ENCODE measurements around the gene RBMS2.
A peak's percentile ranks its signal among the peaks of the same experiment; 100 is the strongest.

The RBMS2 gene

GRCh38 chr12:56626701-56627100, 105.1 kb downstream of the RBMS2 start:
- Histone ChIP-seq H3K9me3 (ENCODE audit: control insufficient read depth, low read length) (no peaks in the 10 kb centered on the region), H3K4me1 (ENCODE audit: control insufficient read depth, insufficient read depth, low read length) (peaks cover 15% of the 10 kb centered on the region), H3K27ac (ENCODE audit: insufficient read depth, low read depth, low read length, poor library complexity, severe bottlenecking) (no peak overlapping the region), H3K27me3 (ENCODE audit: control insufficient read depth, insufficient read depth, low read length, poor library complexity, severe bottlenecking) (no peaks in the 10 kb centered on the region), H3K36me3 (ENCODE audit: control insufficient read depth, insufficient read depth, low read length) (no peaks in the 10 kb centered on the region), H3K4me3 (ENCODE audit: insufficient read depth, low read depth, low read length) (no peak overlapping the region)

GRCh38 chr12:56628671-56629458, 107.2 kb downstream of the RBMS2 start:
- Histone ChIP-seq H3K36me3 (ENCODE audit: control insufficient read depth, insufficient read depth, low read length) (no peaks in the 10 kb centered on the region), H3K4me1 (ENCODE audit: control insufficient read depth, insufficient read depth, low read length) (peaks cover 36% of the 10 kb centered on the region)
- WGBS, 2 experiments = 2 to 3% methylated on average over 14 to 18 of the region's 18 CpGs

GRCh38 chr12:56629459-56630179, 108.0 kb downstream of the RBMS2 start:
- 0% methylated on average over 45 to 46 of the region's 46 CpGs for WGBS, 2 experiments
- Histone ChIP-seq H3K27ac (ENCODE audit: insufficient read depth, low read depth, low read length, poor library complexity, severe bottlenecking) (no peak overlapping the region), H3K9me3 (ENCODE audit: control insufficient read depth, low read length) (no peaks in the 10 kb centered on the region), H3K36me3 (ENCODE audit: control insufficient read depth, insufficient read depth, low read length) (no peaks in the 10 kb centered on the region), H3K4me3 (ENCODE audit: insufficient read depth, low read depth, low read length) (peak overlapping the region; percentile 87), H3K4me1 (ENCODE audit: control insufficient read depth, insufficient read depth, low read length) (peaks cover 38% of the 10 kb centered on the region), H3K27me3 (ENCODE audit: control insufficient read depth, insufficient read depth, low read length, poor library complexity, severe bottlenecking) (no peaks in the 10 kb centered on the region)

More at GRCh38 chr12:56628671-56629458, 107.2 kb downstream of the RBMS2 start:
- no peaks in the 10 kb centered on the region for H3K9me3 ChIP-seq (ENCODE audit: control insufficient read depth, low read length)
- H3K27me3 ChIP-seq (ENCODE audit: control insufficient read depth, insufficient read depth, low read length, poor library complexity, severe bottlenecking) = no peaks in the 10 kb centered on the region
- H3K4me3 ChIP-seq (ENCODE audit: insufficient read depth, low read depth, low read length) = peak overlapping the region; percentile 87
- no peak overlapping the region for H3K27ac ChIP-seq (ENCODE audit: insufficient read depth, low read depth, low read length, poor library complexity, severe bottlenecking)

- Histone ChIP-seq H3K27me3 (ENCODE audit: control insufficient read depth, insufficient read depth, low read length, poor library complexity, severe bottlenecking) (no peaks in the 10 kb centered on the region), H3K4me3 (ENCODE audit: insufficient read depth, low read depth, low read length) (peak within 1 kb of the TSS; percentile 87), H3K4me1 (ENCODE audit: control insufficient read depth, insufficient read depth, low read length) (peaks cover 40% of the 10 kb centered on the region), H3K9me3 (ENCODE audit: control insufficient read depth, low read length) (no peaks in the 10 kb centered on the region), H3K27ac (ENCODE audit: insufficient read depth, low read depth, low read length, poor library complexity, severe bottlenecking) (no peak within 1 kb of the TSS), H3K36me3 (ENCODE audit: control insufficient read depth, insufficient read depth, low read length) (no peaks in the 10 kb centered on the region)
- 1 to 2% methylated on average over 31 of the region's 31 CpGs for WGBS, 2 experiments
Measured at GRCh38 chr12:56630180-56630632, 108.6 kb downstream of the RBMS2 start, which contains the start of gene BAZ2A. Gene BAZ2A (minus strand): TSS chr12:56630326. CDS start chr12:56617530, 12,796 bp downstream.

- Histone ChIP-seq H3K9me3 (ENCODE audit: control insufficient read depth, low read length) (no peaks in the 10 kb centered on the region), H3K27me3 (ENCODE audit: control insufficient read depth, insufficient read depth, low read length, poor library complexity, severe bottlenecking) (no peaks in the 10 kb centered on the region), H3K4me1 (ENCODE audit: control insufficient read depth, insufficient read depth, low read length) (peaks cover 46% of the 10 kb centered on the region), H3K27ac (ENCODE audit: insufficient read depth, low read depth, low read length, poor library complexity, severe bottlenecking) (peak overlapping the region; percentile 47), H3K36me3 (ENCODE audit: control insufficient read depth, insufficient read depth, low read length) (no peaks in the 10 kb centered on the region), H3K4me3 (ENCODE audit: insufficient read depth, low read depth, low read length) (peak overlapping the region; percentile 3)
- WGBS, 2 experiments = 4 to 5% methylated on average over 13 of the region's 13 CpGs
Measured at GRCh38 chr12:56631790-56632700, 110.4 kb downstream of the RBMS2 start.

- peak overlapping the region; percentile 3 for H3K4me3 ChIP-seq (ENCODE audit: insufficient read depth, low read depth, low read length)
- peaks cover 49% of the 10 kb centered on the region for H3K4me1 ChIP-seq (ENCODE audit: control insufficient read depth, insufficient read depth, low read length)
- H3K36me3 ChIP-seq (ENCODE audit: control insufficient read depth, insufficient read depth, low read length) = peaks cover 4% of the 10 kb centered on the region
- H3K27me3 ChIP-seq (ENCODE audit: control insufficient read depth, insufficient read depth, low read length, poor library complexity, severe bottlenecking) = no peaks in the 10 kb centered on the region
- WGBS, 2 experiments = 70 to 75% methylated on average over 3 of the region's 4 CpGs
- H3K27ac ChIP-seq (ENCODE audit: insufficient read depth, low read depth, low read length, poor library complexity, severe bottlenecking) = peak overlapping the region; percentile 47
- H3K9me3 ChIP-seq (ENCODE audit: control insufficient read depth, low read length) = no peaks in the 10 kb centered on the region
Measured at GRCh38 chr12:56632701-56633467, 111.3 kb downstream of the RBMS2 start.

- peak overlapping the region; percentile 70 for H3K4me3 ChIP-seq (ENCODE audit: insufficient read depth, low read depth, low read length)
- no peaks in the 10 kb centered on the region for H3K9me3 ChIP-seq (ENCODE audit: control insufficient read depth, low read length)
- no peaks in the 10 kb centered on the region for H3K27me3 ChIP-seq (ENCODE audit: control insufficient read depth, insufficient read depth, low read length, poor library complexity, severe bottlenecking)
- H3K27ac ChIP-seq (ENCODE audit: insufficient read depth, low read depth, low read length, poor library complexity, severe bottlenecking) = no peak overlapping the region
- 42 to 44% methylated on average over 12 of the region's 12 CpGs for WGBS, 2 experiments
- H3K36me3 ChIP-seq (ENCODE audit: control insufficient read depth, insufficient read depth, low read length) = peaks cover 11% of the 10 kb centered on the region
- peaks cover 41% of the 10 kb centered on the region for H3K4me1 ChIP-seq (ENCODE audit: control insufficient read depth, insufficient read depth, low read length)
Measured at GRCh38 chr12:56633468-56634241, 112.0 kb downstream of the RBMS2 start.

GRCh38 chr12:56634242-56634836, 112.7 kb downstream of the RBMS2 start:
- Histone ChIP-seq H3K4me1 (ENCODE audit: control insufficient read depth, insufficient read depth, low read length) (peaks cover 41% of the 10 kb centered on the region), H3K27ac (ENCODE audit: insufficient read depth, low read depth, low read length, poor library complexity, severe bottlenecking) (no peak overlapping the region)
- 0 to 1% methylated on average over 27 of the region's 27 CpGs for WGBS, 2 experiments

More at GRCh38 chr12:56634242-56634836, 112.7 kb downstream of the RBMS2 start:
- Histone ChIP-seq H3K36me3 (ENCODE audit: control insufficient read depth, insufficient read depth, low read length) (peaks cover 16% of the 10 kb centered on the region), H3K4me3 (ENCODE audit: insufficient read depth, low read depth, low read length) (peak overlapping the region; percentile 70), H3K9me3 (ENCODE audit: control insufficient read depth, low read length) (no peaks in the 10 kb centered on the region), H3K27me3 (ENCODE audit: control insufficient read depth, insufficient read depth, low read length, poor library complexity, severe bottlenecking) (no peaks in the 10 kb centered on the region)
